ENCODE measurements around the gene PCDHB15. TPM values are rescaled to one million over a fixed set of nuclear protein-coding genes. Genes with fewer than 3 reads are reported as not detected.
"Not testable (repeated sequence)": the region's sequence is repeated elsewhere in the genome, so short reads cannot be mapped to it uniquely, and the experiment has no call there.

Gene PCDHB15
- total RNA-seq, 2 donors from 2014 or later: 3.2 to 5.3 TPM

DNA sequence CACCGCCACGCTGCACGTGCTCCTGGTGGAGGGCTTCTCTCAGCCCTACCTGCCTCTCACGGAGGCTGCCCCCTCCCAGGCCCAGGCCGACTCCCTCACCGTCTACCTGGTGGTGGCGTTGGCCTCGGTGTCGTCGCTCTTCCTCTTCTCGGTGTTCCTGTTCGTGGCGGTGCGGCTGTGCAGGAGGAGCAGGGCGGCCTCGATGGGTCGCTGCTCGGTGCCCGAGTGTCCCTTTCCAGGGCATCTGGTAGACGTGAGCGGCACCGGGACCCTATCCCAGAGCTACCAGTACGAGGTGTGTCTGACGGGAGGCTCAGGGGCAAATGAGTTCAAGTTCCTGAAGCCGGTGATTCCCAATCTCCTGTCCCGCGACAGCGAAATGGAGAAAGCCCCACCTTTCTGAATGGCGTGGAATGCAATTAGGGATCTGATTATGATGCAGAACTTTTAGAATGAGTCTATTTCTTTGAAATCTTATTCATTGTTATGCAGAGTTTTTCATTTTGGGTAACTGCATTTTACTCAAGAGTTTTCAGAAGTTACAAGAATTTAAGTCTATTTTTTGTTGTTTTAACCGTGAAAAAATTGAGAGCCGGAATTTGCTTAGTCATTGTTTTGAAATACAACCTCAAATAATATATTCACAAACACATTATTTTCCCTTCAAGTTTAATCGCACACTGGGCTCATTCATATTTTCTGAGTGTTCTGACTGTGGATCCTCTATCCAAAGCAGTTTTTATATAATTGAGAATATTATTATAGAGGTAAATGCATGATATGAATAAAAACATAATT, 8.5 kb upstream of the PCDHB15 start:
- Histone ChIP-seq H3K27ac (no peak overlapping the region), H3K27me3 (no peaks in the 10 kb centered on the region), H3K36me3 (no peaks in the 10 kb centered on the region), H3K9me3 (peaks cover 14 to 100% of the 10 kb centered on the region in 2 donors), H3K4me3 (no peak overlapping the region), H3K4me1 (no peaks in the 10 kb centered on the region)
- TF ChIP-seq, protein P1, sequence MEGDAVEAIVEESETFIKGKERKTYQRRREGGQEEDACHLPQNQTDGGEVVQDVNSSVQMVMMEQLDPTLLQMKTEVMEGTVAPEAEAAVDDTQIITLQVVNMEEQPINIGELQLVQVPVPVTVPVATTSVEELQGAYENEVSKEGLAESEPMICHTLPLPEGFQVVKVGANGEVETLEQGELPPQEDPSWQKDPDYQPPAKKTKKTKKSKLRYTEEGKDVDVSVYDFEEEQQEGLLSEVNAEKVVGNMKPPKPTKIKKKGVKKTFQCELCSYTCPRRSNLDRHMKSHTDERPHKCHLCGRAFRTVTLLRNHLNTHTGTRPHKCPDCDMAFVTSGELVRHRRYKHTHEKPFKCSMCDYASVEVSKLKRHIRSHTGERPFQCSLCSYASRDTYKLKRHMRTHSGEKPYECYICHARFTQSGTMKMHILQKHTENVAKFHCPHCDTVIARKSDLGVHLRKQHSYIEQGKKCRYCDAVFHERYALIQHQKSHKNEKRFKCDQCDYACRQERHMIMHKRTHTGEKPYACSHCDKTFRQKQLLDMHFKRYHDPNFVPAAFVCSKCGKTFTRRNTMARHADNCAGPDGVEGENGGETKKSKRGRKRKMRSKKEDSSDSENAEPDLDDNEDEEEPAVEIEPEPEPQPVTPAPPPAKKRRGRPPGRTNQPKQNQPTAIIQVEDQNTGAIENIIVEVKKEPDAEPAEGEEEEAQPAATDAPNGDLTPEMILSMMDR (IDR thresholded peaks at IDR 0.05): no peak
- DNase-seq (ENCODE audit: low spot score): no peak

DNA sequence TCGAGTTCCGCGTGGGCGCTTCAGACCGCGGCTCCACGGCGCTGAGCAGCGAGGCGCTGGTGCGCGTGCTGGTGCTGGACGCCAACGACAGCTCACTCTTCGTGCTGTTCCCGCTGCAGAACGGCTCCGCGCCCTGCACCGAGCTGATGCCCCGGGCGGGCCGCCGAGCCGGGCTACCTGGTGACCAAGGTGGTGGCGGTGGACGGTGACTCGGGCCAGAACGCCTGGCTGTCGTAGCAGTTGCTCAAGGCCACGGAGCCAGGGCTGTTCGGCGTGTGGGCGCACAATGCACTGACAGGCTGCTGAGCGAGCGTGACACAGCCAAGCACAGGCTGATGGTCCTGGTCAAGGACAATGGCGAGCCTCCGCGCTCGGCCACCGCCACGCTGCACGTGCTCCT, 3.7 kb upstream of the PCDHB15 start:
- TF ChIP-seq, protein P1 (IDR thresholded peaks at IDR 0.05): no peak

DNA sequence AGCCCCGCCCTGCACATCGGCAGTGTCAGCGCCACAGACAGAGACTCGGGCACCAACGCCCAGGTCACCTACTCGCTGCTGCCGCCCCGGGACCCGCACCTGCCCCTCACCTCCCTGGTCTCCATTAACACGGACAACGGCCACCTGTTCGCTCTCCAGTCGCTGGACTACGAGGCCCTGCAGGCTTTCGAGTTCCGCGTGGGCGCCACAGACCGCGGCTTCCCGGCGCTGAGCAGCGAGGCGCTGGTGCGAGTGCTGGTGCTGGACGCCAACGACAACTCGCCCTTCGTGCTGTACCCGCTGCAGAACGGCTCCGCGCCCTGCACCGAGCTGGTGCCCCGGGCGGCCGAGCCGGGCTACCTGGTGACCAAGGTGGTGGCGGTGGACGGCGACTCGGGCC, 1.8 kb downstream of the PCDHB15 start:
- H3K9me3 ChIP-seq: peaks cover 42 to 100% of the 10 kb centered on the region in 2 donors
- H3K4me3 ChIP-seq; H3K36me3 ChIP-seq; H3K4me1 ChIP-seq; H3K27me3 ChIP-seq; DNase-seq (ENCODE audit: low spot score); H3K27ac ChIP-seq: not testable (repeated sequence)

More for the DNA sequence above, 3.7 kb upstream of the PCDHB15 start:
- no peak overlapping the region for H3K27ac ChIP-seq
- no peak for DNase-seq (ENCODE audit: low spot score)
- H3K4me1 ChIP-seq: no peaks in the 10 kb centered on the region
- peaks cover 26 to 100% of the 10 kb centered on the region in 2 donors for H3K9me3 ChIP-seq
- no peak overlapping the region for H3K4me3 ChIP-seq
- H3K36me3 ChIP-seq: no peaks in the 10 kb centered on the region
- no peaks in the 10 kb centered on the region for H3K27me3 ChIP-seq

DNA sequence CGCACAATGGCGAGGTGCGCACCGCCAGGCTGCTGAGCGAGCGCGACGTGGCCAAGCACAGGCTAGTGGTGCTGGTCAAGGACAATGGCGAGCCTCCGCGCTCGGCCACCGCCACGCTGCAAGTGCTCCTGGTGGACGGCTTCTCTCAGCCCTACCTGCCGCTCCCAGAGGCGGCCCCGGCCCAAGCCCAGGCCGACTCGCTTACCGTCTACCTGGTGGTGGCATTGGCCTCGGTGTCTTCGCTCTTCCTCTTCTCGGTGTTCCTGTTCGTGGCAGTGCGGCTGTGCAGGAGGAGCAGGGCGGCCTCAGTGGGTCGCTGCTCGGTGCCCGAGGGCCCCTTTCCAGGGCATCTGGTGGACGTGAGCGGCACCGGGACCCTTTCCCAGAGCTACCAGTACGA, 2.2 kb downstream of the PCDHB15 start:
- H3K36me3 ChIP-seq; H3K27me3 ChIP-seq; DNase-seq (ENCODE audit: low spot score); H3K27ac ChIP-seq; H3K4me1 ChIP-seq; H3K4me3 ChIP-seq: not testable (repeated sequence)
- peaks cover 44 to 100% of the 10 kb centered on the region in 2 donors for H3K9me3 ChIP-seq

DNA sequence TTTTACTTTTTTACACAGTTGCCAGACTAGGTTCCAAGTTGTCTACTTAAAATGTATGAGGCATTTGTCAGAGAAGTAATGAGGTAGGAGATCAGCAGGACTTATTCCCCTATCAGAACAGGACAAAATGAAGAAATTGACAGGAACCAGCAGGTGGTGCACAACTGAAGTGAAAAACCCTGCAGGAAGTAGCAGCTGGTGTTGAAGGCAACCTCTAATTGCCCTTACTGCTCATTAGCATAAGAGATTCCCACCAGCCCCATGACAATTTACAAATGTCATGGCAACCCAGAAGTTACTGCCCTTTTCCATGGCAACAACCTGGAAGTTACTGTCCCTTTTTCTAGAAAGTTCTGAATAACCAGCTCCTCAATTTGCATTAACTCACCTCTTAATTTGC, 5.4 kb downstream of the PCDHB15 start:
- no peak for DNase-seq (ENCODE audit: low spot score)
- no peak overlapping the region for H3K4me3 ChIP-seq
- no peaks in the 10 kb centered on the region for H3K27me3 ChIP-seq
- no peak overlapping the region for H3K27ac ChIP-seq
- peaks cover 38 to 100% of the 10 kb centered on the region in 2 donors for H3K9me3 ChIP-seq
- H3K36me3 ChIP-seq: no peaks in the 10 kb centered on the region
- TF ChIP-seq, protein P1 (IDR thresholded peaks at IDR 0.05): no peak
- no peaks in the 10 kb centered on the region for H3K4me1 ChIP-seq

DNA sequence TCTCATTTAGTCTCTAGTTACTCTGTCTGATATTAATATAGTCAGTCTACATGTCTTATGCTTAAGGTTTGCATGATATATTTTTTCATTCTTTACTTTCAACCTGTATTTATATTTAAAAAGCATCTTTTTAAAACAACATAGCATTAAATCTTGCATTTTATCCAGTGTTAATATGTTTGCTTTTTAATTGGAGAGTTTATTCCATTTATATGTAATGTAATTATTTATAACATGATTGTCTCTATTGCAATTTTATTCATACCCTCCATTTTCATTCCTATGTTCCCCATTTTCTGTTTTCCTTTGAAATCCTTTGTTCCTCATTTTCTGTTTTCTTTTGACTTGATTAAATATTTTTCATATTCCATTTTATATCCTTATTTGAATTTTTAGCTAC, 13.3 kb downstream of the PCDHB15 start:
- H3K9me3 ChIP-seq: peaks cover 52 to 100% of the 10 kb centered on the region in 2 donors
- TF ChIP-seq, protein P1 (IDR thresholded peaks at IDR 0.05): no peak
- DNase-seq (ENCODE audit: low spot score): no peak
- H3K36me3 ChIP-seq: no peaks in the 10 kb centered on the region
- H3K4me3 ChIP-seq: no peak overlapping the region
- no peaks in the 10 kb centered on the region for H3K27me3 ChIP-seq
- no peak overlapping the region for H3K27ac ChIP-seq
- no peaks in the 10 kb centered on the region for H3K4me1 ChIP-seq

DNA sequence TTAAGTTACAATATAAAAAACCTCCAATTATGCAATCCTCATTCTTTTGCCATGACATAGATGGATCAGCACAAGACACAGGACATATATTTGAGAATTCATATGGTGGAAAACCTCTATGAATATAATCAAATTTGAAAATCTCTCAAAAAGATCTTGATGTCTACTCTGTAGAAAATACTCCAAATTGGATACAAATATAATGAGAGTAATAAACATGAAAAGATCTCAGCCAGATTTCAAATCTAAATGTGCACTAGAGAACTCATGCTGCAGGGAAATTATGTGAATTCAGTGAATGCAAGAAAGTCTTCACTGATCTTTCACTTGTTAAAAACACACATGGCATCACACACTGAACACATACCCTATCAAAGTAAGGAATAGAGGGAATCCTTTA, 13.8 kb downstream of the PCDHB15 start:
- Histone ChIP-seq H3K27ac (no peak overlapping the region), H3K4me1 (no peaks in the 10 kb centered on the region), H3K27me3 (no peaks in the 10 kb centered on the region), H3K9me3 (peaks cover 57 to 100% of the 10 kb centered on the region in 2 donors), H3K4me3 (no peak overlapping the region), H3K36me3 (no peaks in the 10 kb centered on the region)
- no peak for DNase-seq (ENCODE audit: low spot score)
- TF ChIP-seq, protein P1 (IDR thresholded peaks at IDR 0.05): no peak
